Measurements from ENCODE around the gene CDH3.

GRCh38 chr16:68728523-68728922 lies 83.4 kb downstream of the CDH3 start:
- TF ChIP-seq POLR2AphosphoS5 (IDR thresholded peaks at IDR 0.05): no peak
- TF ChIP-seq, protein P1, sequence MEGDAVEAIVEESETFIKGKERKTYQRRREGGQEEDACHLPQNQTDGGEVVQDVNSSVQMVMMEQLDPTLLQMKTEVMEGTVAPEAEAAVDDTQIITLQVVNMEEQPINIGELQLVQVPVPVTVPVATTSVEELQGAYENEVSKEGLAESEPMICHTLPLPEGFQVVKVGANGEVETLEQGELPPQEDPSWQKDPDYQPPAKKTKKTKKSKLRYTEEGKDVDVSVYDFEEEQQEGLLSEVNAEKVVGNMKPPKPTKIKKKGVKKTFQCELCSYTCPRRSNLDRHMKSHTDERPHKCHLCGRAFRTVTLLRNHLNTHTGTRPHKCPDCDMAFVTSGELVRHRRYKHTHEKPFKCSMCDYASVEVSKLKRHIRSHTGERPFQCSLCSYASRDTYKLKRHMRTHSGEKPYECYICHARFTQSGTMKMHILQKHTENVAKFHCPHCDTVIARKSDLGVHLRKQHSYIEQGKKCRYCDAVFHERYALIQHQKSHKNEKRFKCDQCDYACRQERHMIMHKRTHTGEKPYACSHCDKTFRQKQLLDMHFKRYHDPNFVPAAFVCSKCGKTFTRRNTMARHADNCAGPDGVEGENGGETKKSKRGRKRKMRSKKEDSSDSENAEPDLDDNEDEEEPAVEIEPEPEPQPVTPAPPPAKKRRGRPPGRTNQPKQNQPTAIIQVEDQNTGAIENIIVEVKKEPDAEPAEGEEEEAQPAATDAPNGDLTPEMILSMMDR (IDR thresholded peaks at IDR 0.05): no peak
- no peak for TF ChIP-seq POLR2A (IDR thresholded peaks at IDR 0.05)

All from stomach (tissue), 4 donors.